HG03469 (cell line): ENCODE results near the gene CSNK1G1.

Experiments used
- ATAC-seq: cut with Tn5 transposase; IDR thresholded peaks from one replicate; pipeline ENCODE4 v1.9.1; 2021; ENCODE audit warnings: mild to moderate bottlenecking, moderate library complexity, moderate number of reproducible peaks; ENCODE audit not compliant: unreplicated experiment

Gene CSNK1G1

DNA sequence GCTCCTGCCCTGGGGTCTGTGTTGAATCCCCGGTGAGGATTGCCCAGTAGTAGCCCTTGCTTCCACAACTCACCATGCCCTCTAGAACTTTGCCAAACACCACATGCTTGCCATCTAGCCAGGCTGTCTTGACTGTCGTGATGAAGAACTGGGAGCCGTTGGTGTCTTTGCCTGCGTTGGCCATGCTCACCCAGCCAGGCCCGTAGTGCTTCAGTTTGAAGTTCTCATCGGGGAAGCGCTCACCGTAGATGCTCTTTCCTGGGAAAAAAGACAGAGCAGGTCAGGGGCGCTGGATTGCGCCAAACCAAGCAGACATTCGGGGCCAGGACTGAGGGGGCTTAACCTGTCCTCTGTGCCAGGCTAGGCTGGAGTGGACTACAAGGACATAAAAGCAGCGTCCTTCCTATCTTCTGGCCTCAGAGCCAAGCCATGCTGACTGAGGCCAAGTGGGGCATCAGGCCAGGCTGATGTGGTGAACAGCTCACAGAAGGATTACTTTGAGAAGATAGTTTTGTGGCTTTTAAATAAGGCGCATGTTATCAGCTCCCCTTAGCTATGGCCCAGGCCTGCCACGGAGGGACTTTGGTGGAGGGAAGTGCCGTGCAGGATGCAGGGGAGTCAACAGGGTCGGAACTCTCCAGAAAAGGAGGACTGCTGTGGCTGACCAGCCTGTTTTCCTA is 199.2 kb downstream of the CSNK1G1 start:
- no peak for ATAC-seq

DNA sequence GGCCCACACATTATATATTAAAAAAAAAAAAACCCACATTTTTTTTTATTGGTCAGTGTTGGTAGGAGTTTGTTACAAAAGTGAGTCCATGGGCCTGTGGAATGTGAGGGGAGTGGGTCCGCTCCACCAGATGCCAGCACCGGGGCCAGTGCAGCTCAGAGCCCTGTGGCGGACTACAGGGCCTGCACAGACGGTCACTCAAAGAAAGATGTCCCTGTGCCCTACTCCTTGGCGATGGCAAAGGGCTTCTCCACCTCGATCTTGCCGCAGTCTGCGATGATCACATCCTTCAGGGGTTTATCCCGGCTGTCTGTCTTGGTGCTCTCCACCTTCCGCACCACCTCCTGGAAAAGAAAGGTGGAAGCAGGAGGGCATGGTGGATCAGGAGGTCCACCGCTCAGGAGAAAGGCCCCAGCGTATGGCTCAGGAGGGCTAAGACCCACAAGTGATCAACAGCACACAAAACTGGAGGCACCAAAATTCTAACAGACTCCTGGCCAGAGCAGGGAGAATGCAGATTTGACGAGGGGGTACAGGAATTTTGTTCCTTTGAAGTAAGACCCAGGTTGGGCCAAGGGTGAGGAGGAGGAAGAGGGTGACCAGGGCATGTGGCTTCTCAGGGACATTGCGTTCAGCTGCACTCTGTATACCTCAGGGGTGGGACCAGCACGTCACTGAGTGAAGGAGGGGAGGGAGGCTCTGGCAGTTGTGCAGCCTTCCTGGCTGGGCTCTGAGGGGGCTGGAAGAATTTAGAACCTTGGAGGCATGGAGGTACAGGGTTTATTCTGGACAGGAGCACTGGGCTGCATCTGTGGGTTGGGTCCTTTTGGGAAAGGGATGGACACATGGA is 199.9 kb downstream of the CSNK1G1 start:
- no peak for ATAC-seq

DNA sequence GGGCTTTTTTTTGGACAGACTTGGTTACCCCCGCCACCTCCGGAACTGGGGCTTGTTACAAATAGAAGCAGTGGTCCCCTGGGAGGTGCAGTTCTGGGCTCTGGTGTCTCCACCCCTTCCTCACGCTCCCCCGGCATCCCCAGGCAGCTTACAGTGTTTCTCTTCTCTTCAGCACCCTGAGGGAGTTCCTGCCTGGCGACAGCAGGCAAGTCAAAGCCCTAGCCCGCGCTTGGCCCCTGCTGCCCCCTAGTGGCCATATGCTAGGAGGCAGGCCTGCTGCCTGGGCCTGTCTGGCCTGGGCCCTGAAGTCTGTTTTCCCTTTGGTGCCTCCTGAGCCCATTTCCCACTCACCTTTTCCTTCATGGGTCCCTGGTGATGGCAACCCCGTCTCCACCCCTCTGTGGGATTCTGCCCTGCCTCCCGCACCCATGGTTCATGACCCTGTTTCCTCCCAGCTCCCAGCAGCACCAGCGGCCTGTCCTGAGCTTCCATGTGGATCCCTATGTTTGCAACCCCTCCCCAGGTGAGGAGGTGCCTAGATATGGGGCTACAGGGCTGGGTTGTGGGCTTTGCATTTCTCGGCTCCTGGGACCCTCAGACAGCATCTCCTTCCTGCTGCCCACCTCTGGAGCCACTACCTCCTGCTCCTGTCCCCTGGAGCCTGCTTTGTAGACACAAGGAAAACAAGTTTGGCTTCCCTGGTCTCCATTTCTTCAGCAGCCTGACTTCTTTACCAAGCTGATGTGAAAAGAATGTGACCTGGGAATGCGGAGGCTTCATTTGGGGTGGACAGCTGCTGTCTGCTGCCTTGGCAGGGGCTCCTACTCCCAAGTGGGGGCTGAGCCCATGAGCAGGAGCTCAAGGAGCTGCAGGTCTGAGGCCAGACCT is 202.2 kb downstream of the CSNK1G1 start:
- peak; percentile 35 for ATAC-seq

DNA sequence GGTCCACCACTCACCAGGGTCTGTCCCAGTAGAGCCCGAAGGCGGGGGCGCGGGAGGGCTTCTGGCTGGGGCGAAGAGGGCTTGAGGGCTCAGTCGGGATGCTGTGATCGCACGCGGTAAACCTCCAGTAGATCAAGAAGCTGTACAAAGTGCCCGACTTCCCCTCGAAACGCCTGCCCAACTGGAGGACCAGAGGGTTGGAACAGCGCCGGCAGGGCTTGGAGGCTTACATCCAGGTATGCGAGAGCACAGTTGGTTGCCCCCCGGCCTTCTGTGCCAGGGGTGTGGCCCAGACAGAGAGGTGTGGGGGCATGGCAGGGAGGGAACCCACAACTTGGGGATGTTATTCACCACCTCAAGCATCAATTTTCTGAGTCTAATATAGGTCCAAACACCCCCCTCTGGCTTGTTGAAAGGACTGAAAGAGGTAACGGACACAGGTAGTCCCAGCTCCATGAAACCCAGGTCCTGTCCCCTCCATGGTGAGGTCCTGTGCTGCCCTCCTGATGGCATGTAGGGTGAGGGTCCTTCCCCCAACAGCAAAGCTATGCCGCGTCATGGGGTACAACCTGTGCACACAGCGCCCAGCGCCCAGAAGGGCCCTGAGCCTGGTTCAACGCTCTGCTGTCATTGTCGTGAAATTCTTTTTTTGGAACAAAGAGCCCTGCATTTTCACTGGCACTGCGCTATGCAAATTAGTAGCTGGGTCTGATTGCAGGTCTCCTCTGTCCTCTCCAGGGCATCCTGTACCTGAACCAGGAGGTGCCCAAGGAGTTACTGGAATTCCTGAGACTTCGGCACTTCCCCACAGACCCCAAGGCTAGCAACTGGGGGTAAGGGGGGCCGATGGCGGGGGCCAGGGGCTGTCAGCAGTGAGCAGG is 203.2 kb downstream of the CSNK1G1 start:
- no peak for ATAC-seq

DNA sequence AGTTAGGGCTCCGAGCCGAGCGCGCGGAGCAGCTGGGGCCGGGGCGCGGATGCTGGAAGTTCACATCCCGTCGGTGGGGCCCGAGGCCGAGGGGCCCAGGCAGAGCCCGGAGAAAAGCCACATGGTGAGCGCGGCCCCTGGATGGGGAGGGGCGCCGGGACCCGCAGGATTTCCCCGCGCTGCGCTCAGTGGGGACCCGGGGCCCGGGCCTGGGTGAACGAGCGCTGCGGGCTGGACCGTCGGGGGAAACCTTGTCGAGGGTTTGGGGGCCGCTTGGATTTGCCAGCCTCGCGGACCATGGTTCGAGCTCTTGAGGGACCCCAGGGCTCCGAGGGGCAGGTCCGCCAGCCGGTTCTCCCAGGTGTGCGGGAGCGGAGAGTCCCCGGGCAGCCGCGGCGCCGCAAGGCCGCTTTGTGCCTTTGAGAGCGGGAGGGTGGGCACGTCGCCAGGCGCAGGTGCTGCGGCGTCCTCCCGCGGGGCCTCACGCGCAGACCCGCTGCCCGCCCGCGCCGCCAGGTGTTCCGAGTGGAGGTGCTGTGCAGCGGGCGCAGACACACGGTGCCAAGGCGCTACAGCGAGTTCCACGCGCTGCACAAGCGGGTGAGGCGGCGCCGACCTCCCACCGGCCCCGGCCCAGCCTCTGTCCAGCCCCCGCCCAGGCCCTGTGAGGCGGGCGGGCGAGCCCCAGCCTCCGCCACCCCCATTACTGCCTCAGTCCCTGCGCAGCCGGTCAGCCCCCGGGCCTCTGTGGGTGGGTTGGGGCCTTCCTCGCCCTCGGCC is 204.1 kb downstream of the CSNK1G1 start, which contains the start of gene SNX22:
SNX22 (plus strand) TSS at position 5 of the 780 bp plus-strand sequence; CDS start at position 50, 45 bp downstream.
- no peak for ATAC-seq

DNA sequence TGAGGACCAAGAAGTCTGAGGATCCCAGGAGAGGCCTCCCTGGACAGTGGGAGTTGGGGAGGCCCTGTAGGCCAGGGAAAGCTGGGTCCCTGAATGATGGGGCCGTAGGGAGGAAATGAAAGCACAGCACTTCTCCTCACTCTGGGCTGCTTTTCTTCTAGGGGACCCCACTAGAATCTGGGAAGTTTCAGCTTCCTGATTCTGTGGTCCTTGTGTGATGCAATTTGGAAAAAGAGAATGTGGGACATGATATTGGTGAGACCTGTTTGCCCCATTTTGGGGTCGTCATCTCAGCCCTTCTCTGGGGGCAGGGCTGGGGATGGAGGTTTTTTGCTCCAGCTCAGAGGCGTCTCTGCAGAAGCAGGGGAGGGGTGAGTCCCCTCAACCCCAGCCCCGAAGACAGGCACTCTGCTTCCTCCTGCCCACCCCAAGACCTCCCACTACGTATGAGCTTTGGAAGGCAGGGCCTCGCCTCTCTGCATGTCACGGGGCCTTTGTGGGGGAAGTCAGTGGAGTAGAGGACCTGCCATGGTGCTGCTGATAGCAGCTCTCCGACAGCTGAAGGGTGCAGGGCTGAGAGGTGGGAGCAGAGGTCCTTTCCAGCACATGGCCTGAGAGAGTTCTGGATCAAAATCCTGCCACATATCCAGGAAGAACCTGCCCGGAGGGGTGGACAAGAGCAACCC is 205.9 kb downstream of the CSNK1G1 start:
- ATAC-seq, result no peak

DNA sequence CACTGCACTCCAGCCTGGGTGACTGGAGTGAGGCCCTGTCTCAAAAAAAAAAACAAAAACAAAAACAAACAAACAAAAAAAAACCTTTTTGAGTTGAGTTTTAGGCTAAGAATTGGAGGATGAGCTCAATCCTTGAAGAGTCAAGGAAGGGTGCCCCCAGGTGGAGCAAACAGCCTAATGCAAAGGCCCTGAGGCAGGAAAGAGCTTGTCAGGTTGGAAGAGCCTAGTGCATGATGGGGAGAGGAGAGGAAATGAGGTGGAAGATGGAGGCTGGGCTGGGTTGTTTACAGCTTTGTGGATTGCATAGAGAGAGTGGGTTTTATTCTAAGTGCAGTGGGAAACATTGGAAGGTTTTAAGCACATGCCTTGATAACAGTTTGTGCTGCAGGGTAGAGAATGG is 206.5 kb downstream of the CSNK1G1 start:
- no peak for ATAC-seq

DNA sequence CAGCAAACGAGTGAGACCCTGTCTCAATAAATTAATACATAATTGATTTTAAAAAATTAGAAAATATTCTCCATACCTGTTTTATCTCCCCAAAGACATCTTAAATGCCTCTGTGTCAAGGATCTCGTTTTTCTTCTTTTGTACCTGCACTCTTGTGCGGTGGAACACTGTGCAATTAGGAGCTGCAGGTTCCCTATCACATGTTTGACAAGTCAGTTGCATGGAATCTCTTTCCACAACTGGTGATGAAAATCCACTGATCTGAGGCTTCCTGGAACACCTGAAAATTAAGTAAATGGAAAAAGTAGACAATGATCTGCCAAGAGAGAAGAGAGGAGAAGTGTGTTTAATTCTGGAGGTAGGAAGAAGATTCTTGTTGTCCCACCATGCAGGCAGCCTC is 207.4 kb downstream of the CSNK1G1 start:
- ATAC-seq, result no peak

DNA sequence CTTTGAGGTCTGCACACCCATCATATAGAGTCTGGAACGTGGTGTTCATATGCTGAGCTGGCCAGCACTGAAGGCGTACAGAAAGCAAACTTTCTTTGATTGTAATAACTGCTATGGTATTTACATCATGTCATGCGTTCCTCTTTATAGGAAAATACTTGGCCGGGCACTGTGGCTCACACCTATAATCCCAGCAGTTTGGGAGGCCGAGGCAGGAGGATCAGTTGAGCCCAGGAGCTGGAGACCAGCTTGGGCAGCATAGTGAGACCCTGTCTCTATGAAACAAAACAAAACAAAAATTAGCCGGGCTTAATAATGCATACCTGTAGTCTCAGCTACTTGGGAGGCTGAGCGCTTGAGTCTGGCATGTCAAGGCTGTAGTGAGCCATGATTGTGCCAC is 207.8 kb downstream of the CSNK1G1 start:
- no peak for ATAC-seq

DNA sequence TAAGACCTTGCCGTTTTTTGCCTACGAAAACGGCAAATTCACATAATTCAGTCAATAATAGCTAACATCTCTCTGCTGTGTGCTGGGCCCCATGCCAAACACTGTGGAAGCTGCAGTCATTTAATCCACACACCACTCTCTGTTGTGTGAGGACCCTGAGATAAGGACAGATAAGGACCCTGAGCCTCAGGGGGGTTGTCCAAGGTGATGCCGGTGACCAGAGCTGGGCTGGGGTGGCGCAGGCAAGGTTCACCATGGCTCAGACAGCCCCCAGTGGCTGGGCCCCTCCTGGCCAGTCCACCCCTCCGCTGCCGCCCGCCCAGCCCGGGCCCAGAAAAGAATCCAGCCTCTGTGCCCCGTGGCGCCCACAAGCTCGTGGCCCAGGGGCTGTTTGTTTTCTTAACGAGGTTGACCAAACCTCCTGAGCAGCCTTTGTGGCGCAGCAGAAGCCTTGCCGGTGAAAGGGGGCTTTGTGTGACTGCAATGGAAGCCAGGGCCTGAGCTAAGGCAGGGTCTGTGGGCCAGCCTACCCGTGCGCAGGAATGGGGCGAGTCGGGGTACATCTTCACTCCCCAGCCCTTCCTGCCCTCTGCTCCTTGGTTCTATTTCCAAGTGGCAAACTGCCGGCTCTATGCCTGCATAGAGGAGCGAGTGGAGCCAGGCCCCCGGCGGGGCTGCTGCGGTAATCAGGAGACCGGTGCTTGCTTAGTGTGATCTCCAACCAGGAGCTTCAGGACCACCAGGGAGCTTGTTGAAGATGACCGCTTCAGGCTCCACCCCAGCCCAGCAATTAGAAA is 208.9 kb downstream of the CSNK1G1 start:
- ATAC-seq, result no peak

DNA sequence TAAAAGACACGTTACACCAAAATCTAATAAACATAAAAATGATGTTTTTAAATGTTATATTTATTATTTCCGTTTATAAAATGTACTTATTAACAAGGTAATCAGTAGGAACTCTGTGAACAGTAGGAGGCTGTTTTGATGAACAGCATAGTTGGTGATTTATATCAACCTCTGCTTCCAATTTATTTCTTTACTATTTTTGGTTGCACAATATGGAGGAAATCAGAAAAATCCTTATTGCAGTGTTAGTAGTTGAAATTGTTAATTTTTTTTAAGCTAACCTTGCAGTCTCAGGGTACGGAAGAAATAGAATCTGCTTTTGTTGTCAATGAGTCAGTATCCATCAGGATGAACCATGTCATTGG is 209.5 kb downstream of the CSNK1G1 start:
- ATAC-seq, result no peak

DNA sequence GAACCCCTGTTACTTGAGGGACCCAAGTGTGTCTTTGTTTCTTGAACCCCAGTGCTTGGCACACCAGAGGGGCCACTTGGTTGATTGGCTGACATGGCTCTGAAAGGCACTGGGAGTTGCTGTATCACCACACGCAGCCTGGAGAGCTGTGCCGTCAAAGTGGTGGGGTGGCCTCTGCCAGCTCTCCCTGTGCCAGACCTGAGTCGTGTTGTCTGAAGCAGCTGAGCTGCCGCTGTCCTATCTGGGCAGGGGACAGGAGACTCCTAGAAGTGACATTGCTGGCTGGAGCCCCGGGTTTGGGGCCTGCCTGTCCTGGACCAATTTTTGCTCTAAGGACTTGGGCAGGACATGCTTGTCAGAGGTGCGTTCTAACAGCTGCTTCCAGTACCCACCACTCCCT is 209.9 kb downstream of the CSNK1G1 start:
- ATAC-seq, result no peak

DNA sequence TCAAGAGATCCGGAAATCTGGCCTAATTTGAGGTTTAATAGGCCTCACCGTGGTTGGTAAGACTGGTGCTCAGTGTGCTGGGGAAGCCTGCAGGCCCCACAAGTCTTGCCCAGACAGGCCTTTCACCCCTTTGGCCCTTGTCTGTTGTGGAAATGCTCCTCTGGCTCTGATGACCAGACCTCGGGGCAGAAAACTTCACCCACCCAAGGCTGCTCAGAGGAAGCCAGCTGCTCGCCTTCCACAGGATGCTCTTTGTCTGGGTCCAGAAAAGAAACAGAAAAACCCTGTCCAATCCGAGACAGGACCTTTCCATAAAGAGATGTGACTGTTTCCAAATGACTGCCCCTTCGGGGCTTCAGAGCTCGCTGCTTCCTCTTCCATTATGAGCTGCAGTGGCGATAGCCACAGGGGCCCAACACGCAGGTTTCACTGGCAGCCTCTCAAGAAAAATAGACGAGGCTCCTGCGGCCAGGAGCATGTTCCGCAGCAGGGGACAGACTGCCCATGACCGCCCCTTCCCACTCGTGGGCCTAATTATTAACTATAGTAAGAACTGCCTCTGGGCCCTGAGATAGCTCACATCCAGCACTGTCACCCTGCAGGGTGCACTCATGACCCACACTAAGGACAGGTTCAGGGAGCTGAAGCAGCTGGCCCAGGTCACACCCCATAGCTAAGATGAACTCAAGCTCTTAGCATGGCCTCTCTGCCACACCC is 211.2 kb downstream of the CSNK1G1 start:
- ATAC-seq, result peak; percentile 40

DNA sequence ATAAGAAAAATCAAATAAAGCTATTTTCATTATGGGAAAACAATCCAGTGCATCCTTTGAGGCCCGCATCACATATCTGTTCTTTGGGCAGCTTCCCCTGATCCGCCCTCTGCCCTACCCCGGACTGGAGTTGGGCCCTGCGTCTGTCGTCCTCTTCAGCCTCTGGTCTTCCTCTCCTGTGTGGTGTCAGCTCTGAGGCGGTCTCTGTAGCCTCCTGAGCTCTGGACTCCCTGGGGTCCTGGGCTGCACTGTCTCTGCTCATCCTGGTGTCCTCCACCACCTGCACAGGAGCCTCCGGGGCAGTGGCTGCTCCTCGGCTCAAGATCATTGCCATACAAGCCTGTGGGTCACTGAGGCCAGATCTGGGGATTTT is 211.8 kb downstream of the CSNK1G1 start:
- no peak for ATAC-seq

DNA sequence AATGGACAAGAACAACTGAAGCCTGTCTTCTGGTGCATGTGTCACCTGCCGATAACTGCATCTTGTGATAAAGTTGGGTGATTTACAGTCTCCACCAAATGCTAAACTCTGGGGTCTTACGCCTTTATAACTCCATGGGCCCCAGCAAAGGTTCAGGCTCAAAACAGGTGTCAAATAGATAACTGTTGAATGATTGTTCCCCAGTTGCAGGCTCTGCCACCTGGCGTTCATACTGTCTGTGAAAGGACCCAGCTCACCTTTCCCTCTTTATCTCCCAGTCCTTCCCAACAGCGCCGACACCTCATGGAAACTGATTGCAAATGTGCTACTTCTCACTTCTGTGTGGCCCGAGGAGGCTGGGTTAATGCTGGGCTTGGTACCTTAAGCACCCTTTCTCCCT is 212.7 kb downstream of the CSNK1G1 start:
- no peak for ATAC-seq

DNA sequence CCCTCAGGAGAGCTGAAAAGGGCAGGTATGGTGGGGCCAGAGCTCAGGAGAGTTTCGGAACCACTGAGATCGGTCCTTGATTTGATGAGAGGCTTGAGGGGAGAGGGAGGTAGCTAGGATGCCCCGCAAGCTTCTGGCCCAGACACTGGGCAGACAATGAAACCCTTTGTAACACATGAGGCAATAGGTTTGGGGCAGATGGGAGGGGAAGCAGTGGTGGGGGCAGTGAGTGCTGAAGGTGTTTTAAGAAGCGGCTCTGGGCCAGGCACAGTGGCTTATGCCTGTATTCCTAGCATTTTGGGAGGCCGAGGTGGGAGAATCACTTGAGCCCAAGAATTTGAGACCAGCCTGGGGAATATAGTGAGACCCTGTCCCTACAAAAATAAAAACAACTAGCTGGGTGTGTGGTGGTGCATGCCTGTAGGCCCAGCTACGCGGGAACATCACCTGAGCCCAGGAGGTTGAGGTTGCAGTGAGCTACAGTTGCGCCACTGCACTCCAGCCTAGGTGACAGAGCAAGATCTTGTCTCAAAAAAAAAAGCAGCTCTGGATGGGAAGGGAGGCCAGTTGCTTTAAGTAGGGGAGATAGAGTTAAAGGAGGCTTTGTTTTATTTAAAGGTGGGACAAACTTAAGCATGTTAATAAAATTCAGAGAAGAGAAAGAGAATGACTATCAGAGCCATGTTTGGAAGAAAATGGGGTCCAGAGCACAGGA is 214.0 kb downstream of the CSNK1G1 start:
- no peak for ATAC-seq

DNA sequence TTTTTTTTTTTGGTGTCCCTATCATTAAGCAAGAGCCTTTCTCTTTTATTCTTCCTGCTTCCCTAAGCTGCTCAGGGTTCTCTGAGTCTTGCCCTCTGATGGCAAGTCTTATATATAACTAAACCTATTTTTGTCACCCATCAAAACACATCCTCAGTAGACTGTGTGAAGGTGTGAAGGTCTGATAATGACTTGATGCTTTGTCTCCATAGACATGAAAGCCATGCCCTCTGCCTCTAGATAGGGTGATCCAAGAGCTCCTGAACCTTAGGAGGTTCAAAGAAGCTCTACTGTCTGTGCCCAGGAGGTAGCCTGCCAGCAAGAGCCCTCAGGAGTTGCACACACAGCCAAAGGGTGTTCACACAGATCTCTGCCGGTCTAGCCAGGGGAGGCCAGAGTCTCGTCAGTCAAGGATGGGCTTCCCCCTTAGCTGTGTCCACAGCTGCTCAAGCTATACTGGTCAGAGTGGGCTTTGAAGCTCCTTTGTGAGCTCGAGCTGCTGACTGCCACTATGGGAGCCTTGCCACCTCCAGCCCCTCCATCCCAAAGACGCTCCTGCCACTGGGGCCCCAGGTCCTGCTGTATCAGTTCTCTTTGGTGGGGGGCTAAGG is 217.5 kb downstream of the CSNK1G1 start:
- no peak for ATAC-seq
